GM23338 (cell line): ENCODE results near the gene TGIF1. TPM values are rescaled to one million over a fixed set of nuclear protein-coding genes. Genes with fewer than 3 reads are reported as not detected.

Source experiments
- ATAC-seq: fragments of 200-7000 bp; cut with Tn5 transposase; 3 replicates; pipeline ENCODE4 v1.9.1; 2020
- DNase-seq: peaks from one replicate; pipeline ENCODE4 v3.0.0-alpha.2; 2015; ENCODE audit warnings: low spot score
- H2AFZ ChIP-seq: fragments of 200-600 bp; sonication (generic); 2 replicates; pipeline ENCODE4 v1.8.0; 2016; ENCODE audit warnings: antibody characterized with exemption, mild to moderate bottlenecking, moderate library complexity
- H3F3A ChIP-seq: fragments of 200-600 bp; sonication (generic); replicated peaks from 2 replicates; pipeline ENCODE4 v1.8.0; 2017; ENCODE audit warnings: antibody characterized with exemption, mixed run types, low read depth
- H3K27ac ChIP-seq: fragments of 200-600 bp; sonication (generic); 2 replicates; pipeline ENCODE4 v1.6.1; 2016; ENCODE audit warnings: low read depth
- H3K27me3 ChIP-seq: fragments of 200-600 bp; sonication (generic); 2 replicates; pipeline ENCODE4 v1.8.0; 2016; ENCODE audit warnings: mild to moderate bottlenecking, mixed run types, moderate library complexity; ENCODE audit not compliant: insufficient read depth
- H3K36me3 ChIP-seq: fragments of 200-600 bp; sonication (generic); 2 replicates; pipeline ENCODE4 v1.8.0; 2016; ENCODE audit warnings: mild to moderate bottlenecking; ENCODE audit not compliant: insufficient read depth
- H3K4me1 ChIP-seq: fragments of 200-600 bp; sonication (generic); 2 replicates; pipeline ENCODE4 v1.8.0; 2016; ENCODE audit warnings: mild to moderate bottlenecking, moderate library complexity; ENCODE audit not compliant: insufficient read depth
- H3K4me2 ChIP-seq: fragments of 200-600 bp; sonication (generic); 2 replicates; pipeline ENCODE4 v1.7.1; 2017; ENCODE audit warnings: mixed run types
- H3K4me3 ChIP-seq: fragments of 200-600 bp; sonication (generic); 2 replicates; pipeline ENCODE4 v1.6.1; 2016; ENCODE audit warnings: mixed run types
- H3K79me2 ChIP-seq: fragments of 200-600 bp; sonication (generic); replicated peaks from 2 replicates; pipeline ENCODE4 v1.8.0; 2017; ENCODE audit warnings: mild to moderate bottlenecking; ENCODE audit not compliant: insufficient read depth
- H3K9me2 ChIP-seq: fragments of 200-600 bp; sonication (generic); 2 replicates; pipeline ENCODE4 v1.8.0; 2017; ENCODE audit not compliant: insufficient read depth
- H4K20me1 ChIP-seq: fragments of 200-600 bp; sonication (generic); replicated peaks from 2 replicates; pipeline ENCODE4 v1.8.0; 2017; ENCODE audit warnings: mild to moderate bottlenecking; ENCODE audit not compliant: insufficient read depth
- H3K27ac Mint-ChIP-seq: 2 replicates; pipeline ENCODE4 v1.8.0; 2020; ENCODE audit warnings: inconsistent platforms, mild to moderate bottlenecking, moderate library complexity, mixed read lengths
- H3K27me3 Mint-ChIP-seq: 3 replicates; pipeline ENCODE4 v1.8.0; 2022; ENCODE audit warnings: low read depth, mild to moderate bottlenecking, moderate library complexity, mixed read lengths, inconsistent platforms; ENCODE audit not compliant: insufficient read depth, poor library complexity
- H3K36me3 Mint-ChIP-seq: 3 replicates; pipeline ENCODE4 v1.8.0; 2021; ENCODE audit warnings: low read depth, mild to moderate bottlenecking, inconsistent platforms, moderate library complexity, mixed read lengths
- H3K4me1 Mint-ChIP-seq: 3 replicates; pipeline ENCODE4 v1.8.0; 2020; ENCODE audit warnings: mild to moderate bottlenecking, inconsistent platforms, mixed read lengths
- H3K4me3 Mint-ChIP-seq: 3 replicates; pipeline ENCODE4 v1.8.0; 2021; ENCODE audit warnings: moderate library complexity, mild to moderate bottlenecking, inconsistent platforms, mixed read lengths
- H3K9me3 Mint-ChIP-seq: 3 replicates; pipeline ENCODE4 v1.8.0; 2020; ENCODE audit warnings: moderate library complexity, mild to moderate bottlenecking, inconsistent platforms, mixed read lengths
- CREB1 ChIP-seq: fragments of 250-450 bp; sonication (Bioruptor Pico); IDR thresholded peaks from 2 replicates; pipeline ENCODE4 v1.5.0; 2020; ENCODE audit warnings: low read depth, mild to moderate bottlenecking, moderate library complexity
- EZH2 ChIP-seq: fragments of 200-600 bp; sonication (generic); IDR thresholded peaks from one replicate; pipeline ENCODE4 v1.8.0; 2017; ENCODE audit warnings: antibody characterized with exemption, mild to moderate bottlenecking, low read depth; ENCODE audit not compliant: unreplicated experiment
- EZH2phosphoT487 ChIP-seq: fragments of 200-600 bp; sonication (generic); IDR thresholded peaks from one replicate; pipeline ENCODE4 v1.8.1; 2018; ENCODE audit warnings: antibody characterized with exemption; ENCODE audit not compliant: unreplicated experiment
- JUNB ChIP-seq: IDR thresholded peaks from one replicate; pipeline ENCODE4 v1.6.1; 2016; ENCODE audit warnings: antibody characterized with exemption; ENCODE audit not compliant: unreplicated experiment
- NANOG ChIP-seq: IDR thresholded peaks from 2 replicates; pipeline ENCODE4 v1.6.1; 2016; ENCODE audit warnings: antibody characterized with exemption, borderline replicate concordance
- POLR2AphosphoS5 ChIP-seq: IDR thresholded peaks from 2 replicates; pipeline ENCODE4 v1.6.1; 2016; ENCODE audit warnings: antibody characterized with exemption, low read depth
- STAT1 ChIP-seq: IDR thresholded peaks from one replicate; pipeline ENCODE4 v1.6.1; 2016; ENCODE audit warnings: antibody characterized with exemption; ENCODE audit not compliant: unreplicated experiment
- ZNF331 ChIP-seq: fragments of 250-450 bp; sonication (Bioruptor Pico); IDR thresholded peaks from 2 replicates; pipeline ENCODE4 v1.5.0; 2020; ENCODE audit warnings: low read depth, mild to moderate bottlenecking, moderate library complexity
- polyA plus RNA-seq: library from polyadenylated mRNA; unstranded; fragments of >200 nt; fragmentation: Nextera tagmentation; extraction: Ambion mirVana; gene quantifications from 2 replicates; pipeline ENCODE4 v1.2.1, GENCODE V29; 2016
- total RNA-seq: library from RNA; depleted of rRNA; stranded (reverse); fragments of >200 nt; shearing (Covaris generic); gene quantifications from 2 replicates; pipeline ENCODE4 v1.2.3, GENCODE V29; 2014
- TF ChIP-seq, protein P1 (sequence below), 2 experiments: fragments of 200-600 bp in 1 of 2; sonication (generic) in 1 of 2; conservative IDR thresholded peaks; 2 replicates each; pipeline versions ENCODE4 v1.5.1 to v1.6.1; 2016 to 2017; ENCODE audit warnings: antibody characterized with exemption in 2 of 2, low read depth in 2 of 2, mild to moderate bottlenecking in 2 of 2, moderate library complexity in 1 of 2
- TF ChIP-seq, protein P2 (sequence below): IDR thresholded peaks from 2 replicates; pipeline ENCODE4 v1.6.1; 2016; ENCODE audit warnings: antibody characterized with exemption
- TF ChIP-seq, protein P3 (sequence below): IDR thresholded peaks from one replicate; pipeline ENCODE4 v1.6.1; 2018; ENCODE audit warnings: antibody characterized with exemption; ENCODE audit not compliant: unreplicated experiment

TGIF1 gene
- total and polyA plus RNA-seq, 2 experiments from 2014 or later: 294 to 316 TPM

DNA sequence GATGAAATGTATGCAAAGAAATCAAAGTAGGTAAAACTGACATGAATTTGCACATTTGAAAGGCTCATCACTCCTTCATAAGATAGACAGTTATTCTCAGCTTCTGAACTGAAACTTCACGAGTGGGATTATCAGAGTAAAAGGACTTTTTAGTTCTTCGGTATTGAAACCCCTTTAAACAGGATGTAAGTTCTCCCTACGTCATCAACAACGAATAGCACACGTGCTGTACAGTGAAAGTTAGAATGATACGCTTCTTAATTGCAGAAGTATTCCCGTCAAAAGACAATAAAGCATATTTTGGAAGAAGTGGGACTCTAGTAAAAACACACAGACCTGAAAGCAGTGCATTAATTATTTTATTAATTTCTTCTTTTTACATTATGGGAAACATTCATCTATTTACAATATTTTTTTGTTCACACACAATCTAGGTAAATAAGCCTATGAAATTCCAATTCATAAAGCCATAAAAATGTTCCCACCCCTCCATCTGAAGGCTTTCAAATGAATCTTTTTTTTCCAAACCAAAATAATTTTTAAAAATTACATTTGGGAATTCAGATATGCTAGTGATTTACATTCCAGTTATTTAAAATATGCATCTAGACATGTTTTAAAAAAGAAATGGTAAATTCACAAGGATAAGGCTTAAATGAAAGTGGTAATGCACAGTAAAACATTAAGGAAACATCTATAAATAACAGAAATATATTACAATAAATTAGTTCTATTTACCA is 45.9 kb downstream of the TGIF1 start:
- TF ChIP-seq EZH2phosphoT487: no peak
- no peak for TF ChIP-seq CREB1 (CRISPR knock-in tag)
- no peak for TF ChIP-seq POLR2AphosphoS5
- no peak for TF ChIP-seq NANOG
- no peak for TF ChIP-seq EZH2
- TF ChIP-seq, protein P1, sequence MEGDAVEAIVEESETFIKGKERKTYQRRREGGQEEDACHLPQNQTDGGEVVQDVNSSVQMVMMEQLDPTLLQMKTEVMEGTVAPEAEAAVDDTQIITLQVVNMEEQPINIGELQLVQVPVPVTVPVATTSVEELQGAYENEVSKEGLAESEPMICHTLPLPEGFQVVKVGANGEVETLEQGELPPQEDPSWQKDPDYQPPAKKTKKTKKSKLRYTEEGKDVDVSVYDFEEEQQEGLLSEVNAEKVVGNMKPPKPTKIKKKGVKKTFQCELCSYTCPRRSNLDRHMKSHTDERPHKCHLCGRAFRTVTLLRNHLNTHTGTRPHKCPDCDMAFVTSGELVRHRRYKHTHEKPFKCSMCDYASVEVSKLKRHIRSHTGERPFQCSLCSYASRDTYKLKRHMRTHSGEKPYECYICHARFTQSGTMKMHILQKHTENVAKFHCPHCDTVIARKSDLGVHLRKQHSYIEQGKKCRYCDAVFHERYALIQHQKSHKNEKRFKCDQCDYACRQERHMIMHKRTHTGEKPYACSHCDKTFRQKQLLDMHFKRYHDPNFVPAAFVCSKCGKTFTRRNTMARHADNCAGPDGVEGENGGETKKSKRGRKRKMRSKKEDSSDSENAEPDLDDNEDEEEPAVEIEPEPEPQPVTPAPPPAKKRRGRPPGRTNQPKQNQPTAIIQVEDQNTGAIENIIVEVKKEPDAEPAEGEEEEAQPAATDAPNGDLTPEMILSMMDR (conservative IDR thresholded peaks at IDR 0.05; ENCODE audit: low read depth in 2 of 2): no peak
- TF ChIP-seq ZNF331 (CRISPR knock-in tag): no peak
- TF ChIP-seq, protein P2, sequence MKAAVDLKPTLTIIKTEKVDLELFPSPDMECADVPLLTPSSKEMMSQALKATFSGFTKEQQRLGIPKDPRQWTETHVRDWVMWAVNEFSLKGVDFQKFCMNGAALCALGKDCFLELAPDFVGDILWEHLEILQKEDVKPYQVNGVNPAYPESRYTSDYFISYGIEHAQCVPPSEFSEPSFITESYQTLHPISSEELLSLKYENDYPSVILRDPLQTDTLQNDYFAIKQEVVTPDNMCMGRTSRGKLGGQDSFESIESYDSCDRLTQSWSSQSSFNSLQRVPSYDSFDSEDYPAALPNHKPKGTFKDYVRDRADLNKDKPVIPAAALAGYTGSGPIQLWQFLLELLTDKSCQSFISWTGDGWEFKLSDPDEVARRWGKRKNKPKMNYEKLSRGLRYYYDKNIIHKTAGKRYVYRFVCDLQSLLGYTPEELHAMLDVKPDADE: no peak
- TF ChIP-seq, protein P3, sequence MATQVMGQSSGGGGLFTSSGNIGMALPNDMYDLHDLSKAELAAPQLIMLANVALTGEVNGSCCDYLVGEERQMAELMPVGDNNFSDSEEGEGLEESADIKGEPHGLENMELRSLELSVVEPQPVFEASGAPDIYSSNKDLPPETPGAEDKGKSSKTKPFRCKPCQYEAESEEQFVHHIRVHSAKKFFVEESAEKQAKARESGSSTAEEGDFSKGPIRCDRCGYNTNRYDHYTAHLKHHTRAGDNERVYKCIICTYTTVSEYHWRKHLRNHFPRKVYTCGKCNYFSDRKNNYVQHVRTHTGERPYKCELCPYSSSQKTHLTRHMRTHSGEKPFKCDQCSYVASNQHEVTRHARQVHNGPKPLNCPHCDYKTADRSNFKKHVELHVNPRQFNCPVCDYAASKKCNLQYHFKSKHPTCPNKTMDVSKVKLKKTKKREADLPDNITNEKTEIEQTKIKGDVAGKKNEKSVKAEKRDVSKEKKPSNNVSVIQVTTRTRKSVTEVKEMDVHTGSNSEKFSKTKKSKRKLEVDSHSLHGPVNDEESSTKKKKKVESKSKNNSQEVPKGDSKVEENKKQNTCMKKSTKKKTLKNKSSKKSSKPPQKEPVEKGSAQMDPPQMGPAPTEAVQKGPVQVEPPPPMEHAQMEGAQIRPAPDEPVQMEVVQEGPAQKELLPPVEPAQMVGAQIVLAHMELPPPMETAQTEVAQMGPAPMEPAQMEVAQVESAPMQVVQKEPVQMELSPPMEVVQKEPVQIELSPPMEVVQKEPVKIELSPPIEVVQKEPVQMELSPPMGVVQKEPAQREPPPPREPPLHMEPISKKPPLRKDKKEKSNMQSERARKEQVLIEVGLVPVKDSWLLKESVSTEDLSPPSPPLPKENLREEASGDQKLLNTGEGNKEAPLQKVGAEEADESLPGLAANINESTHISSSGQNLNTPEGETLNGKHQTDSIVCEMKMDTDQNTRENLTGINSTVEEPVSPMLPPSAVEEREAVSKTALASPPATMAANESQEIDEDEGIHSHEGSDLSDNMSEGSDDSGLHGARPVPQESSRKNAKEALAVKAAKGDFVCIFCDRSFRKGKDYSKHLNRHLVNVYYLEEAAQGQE: no peak
- TF ChIP-seq STAT1: no peak
- TF ChIP-seq JUNB: no peak
- Histone ChIP-seq H3K79me2 (no peaks in the 10 kb centered on the region), H3K4me1 (peaks cover 21% of the 10 kb centered on the region), H3F3A (0 out of 2 replicates have a peak, but pooled peaks cover 3% of the 10 kb centered on the region), H3K36me3 (no peaks in the 10 kb centered on the region), H3K9me2 (no peaks in the 10 kb centered on the region), H3K27ac (no peak overlapping the region), H3K4me3 (no peak overlapping the region), H3K4me2 (no peak overlapping the region), H4K20me1 (no peaks in the 10 kb centered on the region), H2AFZ (no peak overlapping the region), H3K27me3 (peaks cover 11% of the 10 kb centered on the region; the same call in 1 of the 2 replicates)
- H3K27me3 Mint-ChIP-seq: peaks cover 13% of the 10 kb centered on the region
- ATAC-seq (no peak), DNase-seq (no peak)
- H3K36me3 Mint-ChIP-seq: no peaks in the 10 kb centered on the region
- H3K4me1 Mint-ChIP-seq: peaks cover 52% of the 10 kb centered on the region
- no peak overlapping the region for H3K4me3 Mint-ChIP-seq
- H3K27ac Mint-ChIP-seq: no peak overlapping the region
- H3K9me3 Mint-ChIP-seq: no peaks in the 10 kb centered on the region
